GM18505 (cell line): ENCODE data around the gene FGFRL1.
"Not testable (repeated sequence)": the region's sequence is repeated elsewhere in the genome, so short reads cannot be mapped to it uniquely, and the experiment has no call there.

ENCODE experiments used
- ATAC-seq: cut with Tn5 transposase; IDR thresholded peaks from one replicate; pipeline ENCODE4 v1.9.1; 2021; ENCODE audit not compliant: unreplicated experiment
- POLR2A ChIP-seq: IDR thresholded peaks from 4 replicates; pipeline ENCODE4 v1.6.1; 2011; ENCODE audit warnings: borderline replicate concordance; ENCODE audit not compliant: insufficient read depth, insufficient read length; ENCODE audit errors: extremely low read depth

The FGFRL1 gene

GRCh38 chr4:1052231-1052671 lies 40.8 kb downstream of the FGFRL1 start:
- TF ChIP-seq POLR2A: no peak
- no peak for ATAC-seq

GRCh38 chr4:1053080-1053661 lies 41.7 kb downstream of the FGFRL1 start:
- no peak for ATAC-seq
- no peak for TF ChIP-seq POLR2A

GRCh38 chr4:1053891-1054290 lies 42.5 kb downstream of the FGFRL1 start:
- not testable (repeated sequence) for ATAC-seq

- ATAC-seq: not testable (repeated sequence)
Measured at GRCh38 chr4:1054696-1055242, 43.3 kb downstream of the FGFRL1 start.

- ATAC-seq: not testable (repeated sequence)
Measured at GRCh38 chr4:1055243-1055701, 43.8 kb downstream of the FGFRL1 start.

- no peak for TF ChIP-seq POLR2A
- peak; percentile 83 for ATAC-seq
Measured at GRCh38 chr4:1055721-1056590, 44.5 kb downstream of the FGFRL1 start.

- no peak for ATAC-seq
- TF ChIP-seq POLR2A: no peak
Measured at GRCh38 chr4:1056671-1057402, 45.4 kb downstream of the FGFRL1 start.

GRCh38 chr4:1057403-1057745 lies 45.9 kb downstream of the FGFRL1 start:
- ATAC-seq: no peak
- no peak for TF ChIP-seq POLR2A

GRCh38 chr4:1058198-1058996 lies 47.0 kb downstream of the FGFRL1 start:
- no peak for ATAC-seq
- no peak for TF ChIP-seq POLR2A

- TF ChIP-seq POLR2A: no peak
- ATAC-seq: no peak
Measured at GRCh38 chr4:1058997-1059665, 47.7 kb downstream of the FGFRL1 start.

- no peak for ATAC-seq
- no peak for TF ChIP-seq POLR2A
Measured at GRCh38 chr4:1060121-1060520, 48.7 kb downstream of the FGFRL1 start.

- no peak for TF ChIP-seq POLR2A
- no peak for ATAC-seq
Measured at GRCh38 chr4:1060621-1061020, 49.2 kb downstream of the FGFRL1 start.
